Endothelial cell of umbilical vein (primary cell): ENCODE results near the gene LRFN2. TPM values are rescaled to one million over a fixed set of nuclear protein-coding genes. Genes with fewer than 3 reads are reported as not detected.

Experiments used
- BruUV-seq: library from RNA; stranded (reverse); fragments of 400-500 nt; replicated peaks from 2 replicates; lab custom pipeline; 2021; lab: Mats Ljungman, UMichigan
- CTCF ChIA-PET: fragments of 300-600, 350-600 bp; sonication (Branson Sonifier 250); formaldehyde crosslinking; loops from one replicate; lab custom pipeline; 2021; ENCODE audit warnings: antibody characterized with exemption, inconsistent platforms; lab: Charles Lee
- POLR2A ChIA-PET: fragments of 300-600, 350-600 bp; sonication (Branson Sonifier 250); formaldehyde crosslinking; loops from one replicate; lab custom pipeline; 2021; ENCODE audit warnings: antibody characterized with exemption, inconsistent platforms; lab: Charles Lee
- DNase-seq: peaks from one replicate; pipeline ENCODE4 v3.0.0-alpha.2; 2011; ENCODE audit warnings: low read depth, low spot score
- FAIRE-seq: peaks from 2 replicates; lab custom pipeline; 2011; peaks lifted over from hg19 to GRCh38; lab: Jason Lieb, UNC
- H2AFZ ChIP-seq: 2 replicates; pipeline ENCODE4 v1.6.0; 2012; ENCODE audit warnings: low read depth, low read length, control low read depth, inconsistent platforms
- H3K27ac ChIP-seq: 2 replicates; pipeline ENCODE4 v1.5.1; 2011; ENCODE audit warnings: low read depth, mild to moderate bottlenecking, control low read depth, low read length, moderate library complexity; ENCODE audit not compliant: insufficient read depth
- H3K27me3 ChIP-seq, 2 experiments: 2 replicates each; pipeline versions ENCODE4 v1.6.0 to v1.6.1; 2011; ENCODE audit warnings: low read length in 2 of 2, mixed read lengths in 1 of 2; ENCODE audit not compliant: control insufficient read depth in 2 of 2, insufficient read depth in 2 of 2
- H3K36me3 ChIP-seq, 2 experiments: 2 replicates in 1 of 2; 3 replicates in 1 of 2; pipeline ENCODE4 v1.5.1; 2011; ENCODE audit warnings: low read length in 2 of 2, mild to moderate bottlenecking in 1 of 2, moderate library complexity in 1 of 2; ENCODE audit not compliant: control insufficient read depth in 2 of 2, insufficient read depth in 2 of 2; ENCODE audit errors: extremely low read depth in 1 of 2
- H3K4me1 ChIP-seq: 3 replicates; pipeline ENCODE4 v1.5.1; 2011; ENCODE audit warnings: mild to moderate bottlenecking, low read length; ENCODE audit not compliant: control insufficient read depth, insufficient read depth; ENCODE audit errors: extremely low read depth
- H3K4me2 ChIP-seq: 2 replicates; pipeline ENCODE4 v1.6.1; 2011; ENCODE audit warnings: low read length, control low read depth, mixed read lengths; ENCODE audit not compliant: insufficient read depth
- H3K4me3 ChIP-seq, 3 experiments: fragments of 200-600 bp in 1 of 3; sonication (generic), shearing (Covaris generic) in 1 of 3; replicated peaks in 1 of 3; 2 replicates each; pipeline ENCODE4 v1.5.1; 2011 to 2016; ENCODE audit warnings: control low read depth in 3 of 3, low read length in 3 of 3, mild to moderate bottlenecking in 2 of 3, inconsistent platforms in 1 of 3, low read depth in 1 of 3, moderate library complexity in 1 of 3; ENCODE audit not compliant: insufficient read depth in 1 of 3
- H3K79me2 ChIP-seq: 2 replicates; pipeline ENCODE4 v1.6.0; 2012; ENCODE audit warnings: low read length, inconsistent platforms; ENCODE audit not compliant: control insufficient read depth, insufficient read depth
- H3K9ac ChIP-seq: replicated peaks from 2 replicates; pipeline ENCODE3; 2011; ENCODE audit warnings: low read length, control low read depth; ENCODE audit not compliant: insufficient read depth; ENCODE audit errors: extremely low read depth
- H3K9me1 ChIP-seq: replicated peaks from 3 replicates; pipeline ENCODE4 v1.6.0; 2011; ENCODE audit warnings: mild to moderate bottlenecking, low read length; ENCODE audit not compliant: control insufficient read depth, insufficient read depth; ENCODE audit errors: extremely low read depth
- H3K9me3 ChIP-seq: replicated peaks from 2 replicates; pipeline ENCODE4 v1.5.1; 2012; ENCODE audit warnings: low read length, inconsistent platforms; ENCODE audit not compliant: control insufficient read depth, insufficient read depth
- H4K20me1 ChIP-seq: replicated peaks from 2 replicates; pipeline ENCODE3; 2011; ENCODE audit warnings: mild to moderate bottlenecking, low read length; ENCODE audit not compliant: control insufficient read depth, insufficient read depth; ENCODE audit errors: extremely low read depth
- CTCF ChIP-seq, 2 donors: IDR thresholded peaks; 1 replicate in 1 of 2; 2 replicates in 1 of 2; pipeline ENCODE4 v1.5.1; 2011; ENCODE audit warnings: low read length in 2 of 2, mild to moderate bottlenecking in 2 of 2, moderate library complexity in 2 of 2, control low read depth in 1 of 2, inconsistent platforms in 1 of 2, low read depth in 1 of 2; ENCODE audit not compliant: insufficient read depth in 1 of 2; ENCODE audit errors: extremely low read depth in 1 of 2
- EZH2 ChIP-seq: IDR thresholded peaks from 2 replicates; pipeline ENCODE4 v1.6.1; 2012; ENCODE audit warnings: borderline replicate concordance, low read depth, mild to moderate bottlenecking, moderate library complexity, low read length, inconsistent platforms; ENCODE audit not compliant: severe bottlenecking
- FOS ChIP-seq: IDR thresholded peaks from 2 replicates; pipeline ENCODE4 v1.6.1; 2011; ENCODE audit warnings: mild to moderate bottlenecking, low read length, moderate library complexity, borderline replicate concordance; ENCODE audit not compliant: insufficient read depth
- GATA2 ChIP-seq: IDR thresholded peaks from 2 replicates; pipeline ENCODE4 v1.7.0; 2011; ENCODE audit warnings: low read depth, mild to moderate bottlenecking, moderate library complexity, mixed read lengths, low read length; ENCODE audit not compliant: insufficient read length, insufficient read depth
- JUN ChIP-seq: IDR thresholded peaks from 2 replicates; pipeline ENCODE4 v1.6.1; 2011; ENCODE audit warnings: borderline replicate concordance, low read depth; ENCODE audit not compliant: insufficient read length, insufficient read depth
- MAX ChIP-seq: IDR thresholded peaks from 2 replicates; pipeline ENCODE4 v1.6.1; 2011; ENCODE audit not compliant: insufficient read depth, insufficient read length
- MYC ChIP-seq: IDR thresholded peaks from one replicate; pipeline ENCODE4 v1.6.1; 2011; ENCODE audit warnings: mild to moderate bottlenecking, low read depth, low read length
- POLR2A ChIP-seq: IDR thresholded peaks from 2 replicates; pipeline ENCODE4 v1.6.1; 2012; ENCODE audit warnings: low read depth, mild to moderate bottlenecking, control low read depth, low read length
- POLR2AphosphoS5 ChIP-seq: IDR thresholded peaks from 2 replicates; pipeline ENCODE4 v1.6.1; 2012; ENCODE audit warnings: low read depth, mild to moderate bottlenecking, control low read depth, low read length, moderate library complexity; ENCODE audit not compliant: insufficient read depth
- dilution Hi-C: fragments of 300-500 bp; cut with MboI; formaldehyde crosslinking; loops from one replicate; pipeline ENCODE4 v1.15.0; 2019; ENCODE audit warnings: low sequenced_read_pairs; ENCODE audit not compliant: extremely low pct_ligation_motif_present
- intact Hi-C: fragments of 100-400 bp; cut with micrococcal nuclease; formaldehyde crosslinking; loops from one replicate; pipeline ENCODE4 v1.10.0; 2022
- polyA plus RNA-seq, 4 experiments: library from polyadenylated mRNA; depleted of rRNA in 3 of 4; stranded (reverse) in 3 of 4; unstranded in 1 of 4; fragments of >200 nt; gene quantifications; 2 replicates each; pipeline versions ENCODE4 v1.2.1 to v1.2.3, GENCODE V29; 2011 to 2012; ENCODE audit warnings: missing spikeins in 1 of 4
- total RNA-seq: library from RNA; stranded (reverse); gene quantifications from 2 replicates; pipeline ENCODE4 v1.2.3, GENCODE V29; 2021

LRFN2 gene
- total and polyA plus RNA-seq, 2 donors (not counting 3 experiments of a cell fraction or from before 2014, with no cell fraction given) = not detected

GRCh38 chr6:40392589-40392988, 194.6 kb downstream of the LRFN2 start:
- DNase-seq (no peak), FAIRE-seq (no peak)
- Histone ChIP-seq H4K20me1 (no peaks in the 10 kb centered on the region), H3K4me2 (no peak overlapping the region), H3K36me3 (no peaks in the 10 kb centered on the region), H3K4me3 (no peak overlapping the region), H3K9ac (no peak overlapping the region), H3K9me3 (no peaks in the 10 kb centered on the region), H3K9me1 (no peaks in the 10 kb centered on the region), H2AFZ (no peak overlapping the region), H3K4me1 (no peaks in the 10 kb centered on the region), H3K79me2 (no peaks in the 10 kb centered on the region), H3K27me3 (no peaks in the 10 kb centered on the region), H3K27ac (no peak overlapping the region)
- dilution Hi-C loops = no loop called here
- intact Hi-C loops = no loop called here
- BruUV-seq = no TSS peak
- TF ChIP-seq FOS (no peak), POLR2A (no peak), MYC (no peak), EZH2 (no peak), CTCF (IDR thresholded peaks at IDR 0.05; ENCODE audit: extremely low read depth in 1 of 2, insufficient read depth in 1 of 2, low read depth in 1 of 2, low read length in 2 of 2) (no peak), GATA2 (no peak), POLR2AphosphoS5 (no peak), JUN (no peak), MAX (no peak)
- POLR2A ChIA-PET = no interaction called here
- CTCF ChIA-PET = no interaction called here
